GM12878 (cell line): ENCODE measurements around the gene HES2. TPM values are rescaled to one million over a fixed set of nuclear protein-coding genes. Genes with fewer than 3 reads are reported as not detected.

Experiments used
- ATAC-seq: fragments of 200-7000 bp; cut with Tn5 transposase; 3 replicates; pipeline ENCODE4 v1.9.1; 2020; ENCODE audit warnings: mild to moderate bottlenecking, moderate library complexity
- BruUV-seq: library from RNA; stranded (reverse); fragments of 400-500 nt; replicated peaks from 2 replicates; lab custom pipeline; 2021; lab: Mats Ljungman, UMichigan
- CTCF ChIA-PET: fragments of 300-600 bp; sonication (Branson Sonifier 250); formaldehyde crosslinking; extraction: SDS; loops from one replicate; lab custom pipeline; 2021; ENCODE audit warnings: inconsistent platforms; lab: Yijun Ruan, JAX
- POLR2A ChIA-PET: fragments of 350-600 bp; formaldehyde crosslinking; extraction: SDS; loops from one replicate; lab custom pipeline; 2021; ENCODE audit warnings: inconsistent platforms; lab: Charles Lee
- RAD21 ChIA-PET: fragments of 300-600 bp; sonication (Branson Sonifier 250); formaldehyde crosslinking; loops from one replicate; lab custom pipeline; 2023; ENCODE audit warnings: antibody characterized with exemption; ENCODE audit not compliant: unreplicated experiment; lab: Charles Lee
- SMC1A ChIA-PET: fragments of 300-600 bp; sonication (Branson Sonifier 250); formaldehyde crosslinking; loops from one replicate; lab custom pipeline; 2023; ENCODE audit not compliant: unreplicated experiment, uncharacterized antibody; lab: Charles Lee
- DNase-seq: peaks from one replicate; pipeline ENCODE4 v3.0.0-alpha.2; 2011; ENCODE audit warnings: low read depth, low spot score
- FAIRE-seq: peaks from 3 replicates; lab custom pipeline; 2011; peaks lifted over from hg19 to GRCh38; lab: Jason Lieb, UNC
- H2AFZ ChIP-seq: 2 replicates; pipeline ENCODE4 v1.6.0; 2011; ENCODE audit warnings: low read depth, low read length, control low read depth; ENCODE audit not compliant: control insufficient read depth
- H3K27ac ChIP-seq: 2 replicates; pipeline ENCODE4 v1.5.1; 2011; ENCODE audit warnings: control low read depth; ENCODE audit not compliant: control insufficient read depth, insufficient read depth
- H3K27me3 ChIP-seq, 2 experiments: replicated peaks in 1 of 2; 2 replicates each; pipeline versions ENCODE4 v1.6.0 to v1.6.1; 2011; ENCODE audit warnings: low read length in 1 of 2; ENCODE audit not compliant: control insufficient read depth in 2 of 2, insufficient read depth in 2 of 2
- H3K36me3 ChIP-seq, 2 experiments: 2 replicates each; pipeline ENCODE4 v1.5.1; 2011; ENCODE audit warnings: low read length in 1 of 2; ENCODE audit not compliant: control insufficient read depth in 2 of 2, insufficient read depth in 2 of 2
- H3K4me1 ChIP-seq: 2 replicates; pipeline ENCODE4 v1.6.1; 2011; ENCODE audit warnings: mild to moderate bottlenecking, low read length, moderate library complexity, mixed read lengths; ENCODE audit not compliant: control insufficient read depth, insufficient read depth
- H3K4me2 ChIP-seq: 2 replicates; pipeline ENCODE4 v1.6.0; 2011; ENCODE audit warnings: control low read depth; ENCODE audit not compliant: control insufficient read depth, insufficient read depth
- H3K4me3 ChIP-seq: fragments of 200-600 bp; sonication (generic); 2 replicates; pipeline ENCODE4 v1.5.1; 2016
- H3K79me2 ChIP-seq: 2 replicates; pipeline ENCODE4 v1.6.0; 2011; ENCODE audit warnings: low read length; ENCODE audit not compliant: control insufficient read depth, insufficient read depth
- H3K9ac ChIP-seq: 2 replicates; pipeline ENCODE4 v1.8.0; 2011; ENCODE audit warnings: low read length, control low read depth, mixed read lengths; ENCODE audit not compliant: control insufficient read depth, insufficient read depth
- H3K9me3 ChIP-seq: replicated peaks from 3 replicates; pipeline ENCODE4 v1.5.1; 2011; ENCODE audit warnings: mild to moderate bottlenecking, low read length; ENCODE audit not compliant: control insufficient read depth, insufficient read depth
- H4K20me1 ChIP-seq: 2 replicates; pipeline ENCODE4 v1.6.0; 2011; ENCODE audit not compliant: control insufficient read depth, insufficient read depth
- BHLHE40 ChIP-seq, 2 experiments: fragments of 450-650 bp in 1 of 2; IDR thresholded peaks; 2 replicates each; pipeline ENCODE4 v1.6.1; 2011 to 2017; ENCODE audit warnings: low read depth in 2 of 2, borderline replicate concordance in 1 of 2, improper control_type of control experiment in 1 of 2, low read length in 1 of 2, mild to moderate bottlenecking in 1 of 2
- FOS ChIP-seq: IDR thresholded peaks from 3 replicates; pipeline ENCODE4 v1.6.1; 2011; ENCODE audit warnings: borderline replicate concordance; ENCODE audit not compliant: insufficient read length; ENCODE audit errors: extremely low read depth
- POLR2A ChIP-seq: IDR thresholded peaks from 2 replicates; pipeline ENCODE4 v1.6.1; 2011; ENCODE audit warnings: low read depth, mild to moderate bottlenecking, low read length
- TCF12 ChIP-seq: IDR thresholded peaks from 2 replicates; pipeline ENCODE4 v1.6.1; 2011; ENCODE audit warnings: low read depth, mild to moderate bottlenecking, low read length
- YY1 ChIP-seq: IDR thresholded peaks from 2 replicates; pipeline ENCODE4 v1.6.1; 2011; ENCODE audit warnings: low read depth, mild to moderate bottlenecking, low read length
- WGBS: methylation state at CpG from one replicate; pipeline ENCODE4 v1.1.6; 2016; ENCODE audit warnings: low lambda C conversion rate; ENCODE audit not compliant: insufficient replicate concordance, insufficient coverage; ENCODE audit errors: missing lambda C conversion rate; 5-methylcytosine and 5-hydroxymethylcytosine counted together
- in situ Hi-C: fragments of 300-500 bp; cut with MboI; formaldehyde crosslinking; loops from 9 replicates; pipeline ENCODE4 v1.14.3; 2018; ENCODE audit warnings: mixed read lengths
- intact Hi-C: fragments of 100-400 bp; cut with micrococcal nuclease; formaldehyde crosslinking; loops from one replicate; pipeline ENCODE4 v1.14.2; 2022; ENCODE audit not compliant: unreplicated experiment
- polyA plus RNA-seq, 11 experiments: library from polyadenylated mRNA; depleted of rRNA in 4 of 11; unstranded in 6 of 11; stranded (reverse) in 5 of 11; fragments of >200 nt; fragmentation: Nextera tagmentation in 4 of 11; fragmentation: Illumina TruSeq in 1 of 11; extraction: Ambion mirVana in 4 of 11; extraction: Trizol in 1 of 11; gene quantifications; 1 replicate in 1 of 11; 2 replicates in 10 of 11; pipeline versions ENCODE4 v1.2.1 to v1.2.3, GENCODE V29; 2011 to 2016; ENCODE audit warnings: inconsistent platforms in 2 of 11, missing spikeins in 2 of 11, low read depth in 1 of 11
- total RNA-seq, 4 experiments: library from RNA; depleted of rRNA in 3 of 4; stranded (reverse); fragments of >200 nt in 3 of 4; fragmentation: Illumina TruSeq in 1 of 4; extraction: Trizol in 1 of 4; gene quantifications; 2 replicates each; pipeline versions ENCODE4 v1.2.1 to v1.2.3, GENCODE V29; 2013 to 2021
- TF ChIP-seq, protein P1 (sequence below): IDR thresholded peaks from 2 replicates; pipeline ENCODE4 v1.6.1; 2012; ENCODE audit warnings: low read depth, low read length, improper control_type of control experiment

HES2 gene
- total and polyA plus RNA-seq, 10 of the 15 experiments (the other 5 are each of a cell fraction or from before 2014, with no cell fraction given), result 0.13 to 2.0 (median 0.26) TPM

GRCh38 chr1:6391951-6392808 is 27.5 kb downstream of the HES2 start:
- Histone ChIP-seq H3K9ac (peak overlapping the region; percentile 40), H3K4me3 (peak overlapping the region; percentile 89), H3K9me3 (no peaks in the 10 kb centered on the region), H3K4me2 (peak overlapping the region; percentile 89), H3K36me3 (no peaks in the 10 kb centered on the region), H3K79me2 (peaks cover 23% of the 10 kb centered on the region), H3K27me3 (no peaks in the 10 kb centered on the region), H4K20me1 (no peaks in the 10 kb centered on the region), H3K27ac (peak overlapping the region; percentile 30; the same call in 1 of the 2 replicates), H2AFZ (no peak overlapping the region; the same call in 1 of the 2 replicates), H3K4me1 (peaks cover 9% of the 10 kb centered on the region)
- RAD21 ChIA-PET, result interaction anchor here (0.9 to 1.5 kb wide), 4 partner anchors 10 to 146 kb away, joined by 3 to 7 read pairs (median 4); no protein-coding TSS in a partner anchor
- in situ Hi-C loops, result no loop called here
- FAIRE-seq, result no peak
- CTCF ChIA-PET, result interaction anchor here (0.6 to 21.2 kb wide), 11 partner anchors 11 to 476 kb away, joined by 3 to 276 read pairs (median 3); partner anchors contain the start of gene RNF207
- intact Hi-C loops, result loop anchor here (5.0 kb wide), 1 partner anchor 35 kb away; no protein-coding TSS in a partner anchor
- ATAC-seq, result no peak
- SMC1A ChIA-PET, result interaction anchor here (0.8 to 3.8 kb wide), 6 partner anchors 14 to 145 kb away, joined by 4 to 17 read pairs (median 6); no protein-coding TSS in a partner anchor
- DNase-seq, result no peak
- TF ChIP-seq, protein P1, sequence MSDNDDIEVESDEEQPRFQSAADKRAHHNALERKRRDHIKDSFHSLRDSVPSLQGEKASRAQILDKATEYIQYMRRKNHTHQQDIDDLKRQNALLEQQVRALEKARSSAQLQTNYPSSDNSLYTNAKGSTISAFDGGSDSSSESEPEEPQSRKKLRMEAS, result no peak
- TF ChIP-seq YY1 (no peak), BHLHE40 (IDR thresholded peaks at IDR 0.05; ENCODE audit: borderline replicate concordance in 1 of 2, low read depth in 2 of 2, low read length in 1 of 2) (no peak), POLR2A (0 out of 2 replicates have a peak, but pooled peaks have one; percentile 6), FOS (no peak), TCF12 (no peak)
- 42% methylated on average over 16 of the region's 16 CpGs for WGBS
- POLR2A ChIA-PET, result interaction anchor here (0.6 to 3.7 kb wide), 6 partner anchors 8 to 35 kb away, joined by 3 to 27 read pairs (median 3); no protein-coding TSS in a partner anchor
- BruUV-seq, result TSS peak; percentile 62
